Activated naive CD4-positive, alpha-beta T cell treated with anti-CD3 and anti-CD28 coated beads for 36 hours (primary cell): Measurements from ENCODE around the gene APBB2. TPM values are rescaled to one million over a fixed set of nuclear protein-coding genes. Genes with fewer than 3 reads are reported as not detected.

Experiments
- CTCF ChIA-PET: fragments of 350-600 bp; sonication (Branson Sonifier 250); formaldehyde crosslinking; loops from one replicate; lab custom pipeline; 2021; ENCODE audit warnings: antibody characterized with exemption; lab: Charles Lee
- DNase-seq: peaks from one replicate; pipeline ENCODE4 v3.0.0-alpha.2; 2020
- H3K27ac Mint-ChIP-seq: one replicate; pipeline ENCODE4 v1.8.0; 2021; ENCODE audit warnings: mild to moderate bottlenecking, mixed read lengths
- H3K27me3 Mint-ChIP-seq: one replicate; pipeline ENCODE4 v1.8.0; 2021; ENCODE audit warnings: low read depth, mixed read lengths
- H3K36me3 Mint-ChIP-seq: one replicate; pipeline ENCODE4 v1.8.0; 2021; ENCODE audit warnings: low read depth, mixed read lengths
- H3K4me1 Mint-ChIP-seq: one replicate; pipeline ENCODE4 v1.8.0; 2021; ENCODE audit warnings: low read depth, mixed read lengths
- H3K4me3 Mint-ChIP-seq: one replicate; pipeline ENCODE4 v1.8.0; 2021; ENCODE audit warnings: mild to moderate bottlenecking, moderate library complexity, mixed read lengths
- H3K9me3 Mint-ChIP-seq: one replicate; pipeline ENCODE4 v1.8.0; 2021; ENCODE audit warnings: mixed read lengths
- intact Hi-C: fragments of 100-400 bp; cut with micrococcal nuclease; formaldehyde crosslinking; loops from one replicate; pipeline ENCODE4 v1.15.1; 2023
- total RNA-seq, 2 experiments: library from RNA; stranded (reverse); gene quantifications; one replicate each; pipeline ENCODE4 v1.2.3, GENCODE V29; 2021

Gene APBB2
- total RNA-seq, 2 experiments from 2014 or later = 4.5 to 4.8 TPM

GRCh38 chr4:41122309-41122708, 92.0 kb downstream of the APBB2 start:
- intact Hi-C loops = no loop called here
- CTCF ChIA-PET = interaction anchor here (1.6 kb wide), 1 partner anchor 196 kb away, joined by 5 read pairs; no protein-coding TSS in a partner anchor
- Mint-ChIP-seq H3K36me3 (no peaks in the 10 kb centered on the region), H3K27ac (no peak overlapping the region), H3K9me3 (no peaks in the 10 kb centered on the region), H3K27me3 (no peaks in the 10 kb centered on the region), H3K4me3 (no peak overlapping the region), H3K4me1 (no peaks in the 10 kb centered on the region)
- DNase-seq = no peak

GRCh38 chr4:41121906-41122305, 92.4 kb downstream of the APBB2 start:
- CTCF ChIA-PET = interaction anchor here (1.6 kb wide), 1 partner anchor 196 kb away, joined by 5 read pairs; no protein-coding TSS in a partner anchor
- Mint-ChIP-seq H3K36me3 (no peaks in the 10 kb centered on the region), H3K27ac (no peak overlapping the region), H3K4me1 (no peaks in the 10 kb centered on the region), H3K9me3 (no peaks in the 10 kb centered on the region), H3K4me3 (no peak overlapping the region), H3K27me3 (no peaks in the 10 kb centered on the region)
- intact Hi-C loops = no loop called here
- DNase-seq = no peak

GRCh38 chr4:41120297-41121217, 93.8 kb downstream of the APBB2 start:
- intact Hi-C loops = no loop called here
- Mint-ChIP-seq H3K27me3 (no peaks in the 10 kb centered on the region), H3K4me1 (no peaks in the 10 kb centered on the region), H3K36me3 (no peaks in the 10 kb centered on the region), H3K27ac (no peak overlapping the region), H3K9me3 (peaks cover 2% of the 10 kb centered on the region), H3K4me3 (no peak overlapping the region)
- CTCF ChIA-PET = interaction anchor here (0.6 to 1.6 kb wide), 2 partner anchors 195 to 692 kb away, joined by 4 to 5 read pairs; no protein-coding TSS in a partner anchor
- no peak for DNase-seq

GRCh38 chr4:41119867-41120295, 94.5 kb downstream of the APBB2 start:
- H3K27me3 Mint-ChIP-seq = no peaks in the 10 kb centered on the region
- no peaks in the 10 kb centered on the region for H3K36me3 Mint-ChIP-seq
- DNase-seq = no peak
- no peak overlapping the region for H3K27ac Mint-ChIP-seq
- CTCF ChIA-PET = no interaction called here
- no peak overlapping the region for H3K4me3 Mint-ChIP-seq
- H3K9me3 Mint-ChIP-seq = peaks cover 2% of the 10 kb centered on the region
- no peaks in the 10 kb centered on the region for H3K4me1 Mint-ChIP-seq
- intact Hi-C loops = no loop called here

- Mint-ChIP-seq H3K9me3 (peaks cover 2% of the 10 kb centered on the region), H3K4me3 (no peak overlapping the region), H3K27me3 (peaks cover 4% of the 10 kb centered on the region), H3K4me1 (no peaks in the 10 kb centered on the region), H3K36me3 (no peaks in the 10 kb centered on the region), H3K27ac (no peak overlapping the region)
- CTCF ChIA-PET = no interaction called here
- intact Hi-C loops = no loop called here
- no peak for DNase-seq
Measured at GRCh38 chr4:41111791-41112190, 102.6 kb downstream of the APBB2 start.

- no peaks in the 10 kb centered on the region for H3K36me3 Mint-ChIP-seq
- H3K4me1 Mint-ChIP-seq = no peaks in the 10 kb centered on the region
- peaks cover 4% of the 10 kb centered on the region for H3K27me3 Mint-ChIP-seq
- intact Hi-C loops = no loop called here
- no peak overlapping the region for H3K27ac Mint-ChIP-seq
- DNase-seq = no peak
- CTCF ChIA-PET = no interaction called here
- no peaks in the 10 kb centered on the region for H3K9me3 Mint-ChIP-seq
- H3K4me3 Mint-ChIP-seq = no peak overlapping the region
Measured at GRCh38 chr4:41110050-41110449, 104.3 kb downstream of the APBB2 start.

GRCh38 chr4:41108481-41108880, 105.9 kb downstream of the APBB2 start:
- H3K4me3 Mint-ChIP-seq = no peak overlapping the region
- H3K9me3 Mint-ChIP-seq = no peaks in the 10 kb centered on the region
- no peaks in the 10 kb centered on the region for H3K36me3 Mint-ChIP-seq
- CTCF ChIA-PET = no interaction called here
- intact Hi-C loops = no loop called here
- no peak for DNase-seq
- no peak overlapping the region for H3K27ac Mint-ChIP-seq
- H3K27me3 Mint-ChIP-seq = peaks cover 4% of the 10 kb centered on the region
- no peaks in the 10 kb centered on the region for H3K4me1 Mint-ChIP-seq

GRCh38 chr4:41106694-41107419, 107.5 kb downstream of the APBB2 start:
- Mint-ChIP-seq H3K4me3 (no peak overlapping the region), H3K36me3 (no peaks in the 10 kb centered on the region), H3K27ac (no peak overlapping the region), H3K27me3 (peaks cover 2% of the 10 kb centered on the region), H3K9me3 (no peaks in the 10 kb centered on the region), H3K4me1 (no peaks in the 10 kb centered on the region)
- intact Hi-C loops = no loop called here
- CTCF ChIA-PET = no interaction called here
- DNase-seq = no peak

- no peak overlapping the region for H3K27ac Mint-ChIP-seq
- no peaks in the 10 kb centered on the region for H3K9me3 Mint-ChIP-seq
- CTCF ChIA-PET = no interaction called here
- no peak for DNase-seq
- intact Hi-C loops = no loop called here
- H3K36me3 Mint-ChIP-seq = no peaks in the 10 kb centered on the region
- no peak overlapping the region for H3K4me3 Mint-ChIP-seq
- H3K4me1 Mint-ChIP-seq = no peaks in the 10 kb centered on the region
- H3K27me3 Mint-ChIP-seq = peaks cover 2% of the 10 kb centered on the region
Measured at GRCh38 chr4:41106081-41106480, 108.3 kb downstream of the APBB2 start.

GRCh38 chr4:41104155-41104554, 110.2 kb downstream of the APBB2 start:
- Mint-ChIP-seq H3K4me3 (no peak overlapping the region), H3K36me3 (no peaks in the 10 kb centered on the region), H3K27me3 (no peaks in the 10 kb centered on the region), H3K9me3 (no peaks in the 10 kb centered on the region), H3K27ac (no peak overlapping the region), H3K4me1 (no peaks in the 10 kb centered on the region)
- CTCF ChIA-PET = interaction anchor here (0.6 kb wide), 1 partner anchor 40 kb away, joined by 3 read pairs; no protein-coding TSS in a partner anchor
- intact Hi-C loops = no loop called here
- no peak for DNase-seq

- Mint-ChIP-seq H3K27me3 (no peaks in the 10 kb centered on the region), H3K36me3 (no peaks in the 10 kb centered on the region), H3K4me1 (no peaks in the 10 kb centered on the region), H3K4me3 (no peak overlapping the region), H3K9me3 (no peaks in the 10 kb centered on the region), H3K27ac (no peak overlapping the region)
- DNase-seq = no peak
- CTCF ChIA-PET = interaction anchor here (0.6 kb wide), 1 partner anchor 40 kb away, joined by 3 read pairs; no protein-coding TSS in a partner anchor
- intact Hi-C loops = no loop called here
Measured at GRCh38 chr4:41103657-41104056, 110.7 kb downstream of the APBB2 start.

- intact Hi-C loops = no loop called here
- Mint-ChIP-seq H3K4me1 (no peaks in the 10 kb centered on the region), H3K9me3 (no peaks in the 10 kb centered on the region), H3K27ac (no peak overlapping the region), H3K27me3 (peaks cover 4% of the 10 kb centered on the region), H3K36me3 (no peaks in the 10 kb centered on the region), H3K4me3 (no peak overlapping the region)
- CTCF ChIA-PET = no interaction called here
- DNase-seq = no peak
Measured at GRCh38 chr4:41102414-41103092, 111.8 kb downstream of the APBB2 start.
